NCI-H345 treated with DMSO at 0.1 percent for 48 hours (cell line): ENCODE data around the gene TBC1D22A.
"Not testable (repeated sequence)": the region's sequence is repeated elsewhere in the genome, so short reads cannot be mapped to it uniquely, and the experiment has no call there.

Source experiments
- DNase-seq: peaks from one replicate; lab custom pipeline; 2025; ENCODE audit not compliant: unreplicated experiment; lab: John Stamatoyannopoulos, UW

Gene TBC1D22A

GRCh38 chr22:47112994-47113852 is 350.8 kb downstream of the TBC1D22A start:
- no peak for DNase-seq

- no peak for DNase-seq
These were observed 351.5 kb downstream of the TBC1D22A start for GRCh38 chr22:47113853-47114415.

- DNase-seq, result no peak
These were observed 352.5 kb downstream of the TBC1D22A start for GRCh38 chr22:47114813-47115517.

GRCh38 chr22:47115518-47115890 is 353.1 kb downstream of the TBC1D22A start:
- no peak for DNase-seq

GRCh38 chr22:47115921-47116320 is 353.5 kb downstream of the TBC1D22A start:
- DNase-seq, result no peak

GRCh38 chr22:47116426-47117341 is 354.2 kb downstream of the TBC1D22A start:
- DNase-seq, result no peak

GRCh38 chr22:47117442-47117841 is 355.0 kb downstream of the TBC1D22A start:
- DNase-seq, result not testable (repeated sequence)

GRCh38 chr22:47119181-47119580 is 356.7 kb downstream of the TBC1D22A start:
- no peak for DNase-seq

- DNase-seq, result no peak
These were observed 357.9 kb downstream of the TBC1D22A start for GRCh38 chr22:47120399-47120798.

- no peak for DNase-seq
These were observed 359.3 kb downstream of the TBC1D22A start for GRCh38 chr22:47121791-47122190.

GRCh38 chr22:47122441-47123000 is 360.1 kb downstream of the TBC1D22A start:
- no peak for DNase-seq

- no peak for DNase-seq
These were observed 360.8 kb downstream of the TBC1D22A start for GRCh38 chr22:47123006-47123826.

- DNase-seq, result no peak
These were observed 361.5 kb downstream of the TBC1D22A start for GRCh38 chr22:47123827-47124442.

GRCh38 chr22:47124451-47124881 is 362.0 kb downstream of the TBC1D22A start:
- DNase-seq, result no peak

GRCh38 chr22:47124961-47125360 is 362.5 kb downstream of the TBC1D22A start:
- no peak for DNase-seq

GRCh38 chr22:47125603-47126002 is 363.2 kb downstream of the TBC1D22A start:
- DNase-seq, result no peak

- no peak for DNase-seq
These were observed 363.9 kb downstream of the TBC1D22A start for GRCh38 chr22:47126344-47126811.

GRCh38 chr22:47127441-47127871 is 365.0 kb downstream of the TBC1D22A start:
- no peak for DNase-seq

GRCh38 chr22:47128216-47128615 is 365.8 kb downstream of the TBC1D22A start:
- DNase-seq, result no peak
